HL-60 (cell line): ENCODE data around the gene NT5C3A.
A peak's percentile ranks its signal among the peaks of the same experiment; 100 is the strongest.

Source experiments
- DNase-seq, 2 experiments: peaks; one replicate each; pipeline ENCODE4 v3.0.0-alpha.2; 2010 to 2020; ENCODE audit warnings: low read depth in 1 of 2, low spot score in 1 of 2
- H3K27ac ChIP-seq: fragments of 250-450 bp; sonication (Bioruptor Pico); replicated peaks from 2 replicates; pipeline ENCODE4 v1.5.1; 2020; ENCODE audit warnings: mild to moderate bottlenecking, moderate library complexity
- H3K27me3 ChIP-seq: fragments of 250-450 bp; sonication (Bioruptor Pico); 2 replicates; pipeline ENCODE4 v1.5.1; 2021; ENCODE audit warnings: mild to moderate bottlenecking, moderate library complexity; ENCODE audit not compliant: insufficient read depth, poor library complexity, severe bottlenecking
- H3K4me3 ChIP-seq: replicated peaks from 2 replicates; pipeline ENCODE4 v1.5.1; 2011; ENCODE audit warnings: mild to moderate bottlenecking, control low read depth, low read length; ENCODE audit not compliant: insufficient read depth
- CTCF ChIP-seq: IDR thresholded peaks from one replicate; pipeline ENCODE4 v1.5.1; 2011; ENCODE audit warnings: low read length, control low read depth, inconsistent platforms; ENCODE audit not compliant: insufficient read depth
- GABPA ChIP-seq: IDR thresholded peaks from 2 replicates; pipeline ENCODE4 v1.6.1; 2012; ENCODE audit warnings: low read depth
- POLR2AphosphoS5 ChIP-seq: IDR thresholded peaks from 2 replicates; pipeline ENCODE4 v1.6.1; 2012; ENCODE audit warnings: low read depth
- SPI1 ChIP-seq: IDR thresholded peaks from 2 replicates; pipeline ENCODE4 v1.6.1; 2012; ENCODE audit warnings: low read depth, mild to moderate bottlenecking, borderline replicate concordance
- TF ChIP-seq, protein P1 (sequence below): IDR thresholded peaks from 2 replicates; pipeline ENCODE4 v1.6.1; 2012; ENCODE audit warnings: low read depth; ENCODE audit not compliant: insufficient replicate concordance

The NT5C3A gene

DNA sequence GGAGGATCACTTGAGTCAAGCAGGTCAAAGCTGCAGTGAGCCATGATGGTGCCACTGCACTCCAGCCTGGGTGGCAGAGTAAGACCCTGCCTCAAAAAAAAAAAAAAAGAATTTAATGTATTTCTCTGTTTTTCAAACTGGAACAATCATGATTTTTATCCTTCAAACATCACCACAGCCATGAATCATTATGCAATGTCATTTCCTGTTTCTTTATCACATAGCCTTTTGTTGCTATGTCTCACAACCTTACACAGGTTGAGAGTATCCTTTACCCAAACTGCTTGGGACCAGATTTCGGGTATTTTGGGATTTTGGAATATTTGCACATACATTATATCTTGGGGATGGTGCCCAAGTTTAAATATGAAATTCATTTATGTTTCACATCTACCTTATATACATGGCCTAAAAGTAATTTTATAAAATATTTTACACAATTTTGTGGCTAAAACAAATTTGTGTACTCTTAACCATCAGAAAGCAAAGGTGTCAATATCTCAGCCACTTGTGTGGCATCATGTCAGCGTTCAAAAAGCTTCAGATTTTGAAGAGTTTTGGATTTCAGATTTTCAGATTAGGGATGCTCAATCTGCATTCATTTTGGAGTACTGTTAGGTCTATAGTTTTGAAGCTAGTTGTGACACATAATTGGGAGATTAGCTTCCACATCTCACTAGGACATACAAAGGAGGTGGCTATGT is 8.2 kb downstream of the NT5C3A start:
- peak overlapping the region; percentile 41; the same call in 1 of the 2 replicates for H3K27ac ChIP-seq
- peak in 1 of 2 experiments; percentile 18 for DNase-seq
- H3K4me3 ChIP-seq = no peak overlapping the region
- no peaks in the 10 kb centered on the region for H3K27me3 ChIP-seq
- TF ChIP-seq CTCF (no peak), SPI1 (no peak), GABPA (no peak), POLR2AphosphoS5 (no peak)
- TF ChIP-seq, protein P1, sequence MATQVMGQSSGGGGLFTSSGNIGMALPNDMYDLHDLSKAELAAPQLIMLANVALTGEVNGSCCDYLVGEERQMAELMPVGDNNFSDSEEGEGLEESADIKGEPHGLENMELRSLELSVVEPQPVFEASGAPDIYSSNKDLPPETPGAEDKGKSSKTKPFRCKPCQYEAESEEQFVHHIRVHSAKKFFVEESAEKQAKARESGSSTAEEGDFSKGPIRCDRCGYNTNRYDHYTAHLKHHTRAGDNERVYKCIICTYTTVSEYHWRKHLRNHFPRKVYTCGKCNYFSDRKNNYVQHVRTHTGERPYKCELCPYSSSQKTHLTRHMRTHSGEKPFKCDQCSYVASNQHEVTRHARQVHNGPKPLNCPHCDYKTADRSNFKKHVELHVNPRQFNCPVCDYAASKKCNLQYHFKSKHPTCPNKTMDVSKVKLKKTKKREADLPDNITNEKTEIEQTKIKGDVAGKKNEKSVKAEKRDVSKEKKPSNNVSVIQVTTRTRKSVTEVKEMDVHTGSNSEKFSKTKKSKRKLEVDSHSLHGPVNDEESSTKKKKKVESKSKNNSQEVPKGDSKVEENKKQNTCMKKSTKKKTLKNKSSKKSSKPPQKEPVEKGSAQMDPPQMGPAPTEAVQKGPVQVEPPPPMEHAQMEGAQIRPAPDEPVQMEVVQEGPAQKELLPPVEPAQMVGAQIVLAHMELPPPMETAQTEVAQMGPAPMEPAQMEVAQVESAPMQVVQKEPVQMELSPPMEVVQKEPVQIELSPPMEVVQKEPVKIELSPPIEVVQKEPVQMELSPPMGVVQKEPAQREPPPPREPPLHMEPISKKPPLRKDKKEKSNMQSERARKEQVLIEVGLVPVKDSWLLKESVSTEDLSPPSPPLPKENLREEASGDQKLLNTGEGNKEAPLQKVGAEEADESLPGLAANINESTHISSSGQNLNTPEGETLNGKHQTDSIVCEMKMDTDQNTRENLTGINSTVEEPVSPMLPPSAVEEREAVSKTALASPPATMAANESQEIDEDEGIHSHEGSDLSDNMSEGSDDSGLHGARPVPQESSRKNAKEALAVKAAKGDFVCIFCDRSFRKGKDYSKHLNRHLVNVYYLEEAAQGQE = no peak

GRCh38 chr7:33053721-33054120 is 8.9 kb downstream of the NT5C3A start:
- no peak for DNase-seq
- TF ChIP-seq GABPA (no peak), CTCF (no peak), POLR2AphosphoS5 (no peak), SPI1 (no peak)
- TF ChIP-seq, protein P1 = no peak
- Histone ChIP-seq H3K27me3 (no peaks in the 10 kb centered on the region), H3K4me3 (no peak overlapping the region), H3K27ac (peak overlapping the region; percentile 5; the same call in 1 of the 2 replicates)

- DNase-seq = peak; percentile 62 to 74
- no peaks in the 10 kb centered on the region for H3K27me3 ChIP-seq
- peak overlapping the region; percentile 70 for H3K27ac ChIP-seq
- H3K4me3 ChIP-seq = peak overlapping the region; percentile 28
- TF ChIP-seq POLR2AphosphoS5 = no peak
- TF ChIP-seq CTCF = peak; percentile 39
- TF ChIP-seq, protein P1 = no peak
- no peak for TF ChIP-seq GABPA
- peak; percentile 24; the same call in 1 of the 2 replicates for TF ChIP-seq SPI1
Measured at GRCh38 chr7:33050535-33051318, 11.8 kb downstream of the NT5C3A start.
